ENCODE measurements around the gene ATP2B3. TPM values are rescaled to one million over a fixed set of nuclear protein-coding genes. Genes with fewer than 3 reads are reported as not detected.

The ATP2B3 gene
- total RNA-seq, 3 donors from 2014 or later (not counting 1 experiment from before 2014, with no cell fraction given): not detected

DNA sequence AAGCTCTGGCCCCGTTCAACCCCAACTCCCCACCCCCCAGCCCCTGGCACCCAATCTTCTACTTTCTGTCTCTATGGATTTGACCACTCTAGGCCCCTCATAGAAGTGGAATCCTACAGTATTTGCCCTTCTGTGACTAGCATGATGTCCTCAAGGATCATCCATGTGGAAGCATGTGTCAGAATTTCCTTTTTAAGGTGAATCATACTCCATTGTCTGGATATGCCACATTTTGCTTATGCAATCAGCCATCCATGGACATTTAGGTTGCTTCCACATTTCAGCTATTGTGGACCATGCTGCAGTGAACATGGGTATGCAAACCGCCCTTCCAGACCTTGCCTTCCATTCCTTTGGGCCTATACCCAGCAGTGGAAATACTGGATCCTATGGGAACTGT, 66.0 kb downstream of the ATP2B3 start:
- Histone ChIP-seq H3K27ac (ENCODE audit: low read length) (no peak overlapping the region), H3K4me3 (ENCODE audit: low read length) (no peak overlapping the region), H3K36me3 (ENCODE audit: control insufficient read depth, insufficient read depth, low read length) (peaks cover 15% of the 10 kb centered on the region), H3K4me1 (ENCODE audit: control insufficient read depth, insufficient read depth, low read length) (peaks cover 4% of the 10 kb centered on the region), H3K9me3 (ENCODE audit: control insufficient read depth, insufficient read depth, low read length) (no peaks in the 10 kb centered on the region), H3K27me3 (ENCODE audit: control insufficient read depth, insufficient read depth, low read length) (no peaks in the 10 kb centered on the region)
- H3K9me3 Mint-ChIP-seq: no peaks in the 10 kb centered on the region
- H3K27ac Mint-ChIP-seq: no peak overlapping the region
- peaks cover 5 to 14% of the 10 kb centered on the region in 2 donors for H3K4me1 Mint-ChIP-seq
- peaks cover 0 to 2% of the 10 kb centered on the region in 2 donors for H3K27me3 Mint-ChIP-seq (ENCODE audit: low read depth in 2 of 2)
- ATAC-seq (no peak), DNase-seq (no peak)
- H3K4me3 Mint-ChIP-seq: no peak overlapping the region
- H3K36me3 Mint-ChIP-seq: no peaks in the 10 kb centered on the region
- TF ChIP-seq, protein P1, sequence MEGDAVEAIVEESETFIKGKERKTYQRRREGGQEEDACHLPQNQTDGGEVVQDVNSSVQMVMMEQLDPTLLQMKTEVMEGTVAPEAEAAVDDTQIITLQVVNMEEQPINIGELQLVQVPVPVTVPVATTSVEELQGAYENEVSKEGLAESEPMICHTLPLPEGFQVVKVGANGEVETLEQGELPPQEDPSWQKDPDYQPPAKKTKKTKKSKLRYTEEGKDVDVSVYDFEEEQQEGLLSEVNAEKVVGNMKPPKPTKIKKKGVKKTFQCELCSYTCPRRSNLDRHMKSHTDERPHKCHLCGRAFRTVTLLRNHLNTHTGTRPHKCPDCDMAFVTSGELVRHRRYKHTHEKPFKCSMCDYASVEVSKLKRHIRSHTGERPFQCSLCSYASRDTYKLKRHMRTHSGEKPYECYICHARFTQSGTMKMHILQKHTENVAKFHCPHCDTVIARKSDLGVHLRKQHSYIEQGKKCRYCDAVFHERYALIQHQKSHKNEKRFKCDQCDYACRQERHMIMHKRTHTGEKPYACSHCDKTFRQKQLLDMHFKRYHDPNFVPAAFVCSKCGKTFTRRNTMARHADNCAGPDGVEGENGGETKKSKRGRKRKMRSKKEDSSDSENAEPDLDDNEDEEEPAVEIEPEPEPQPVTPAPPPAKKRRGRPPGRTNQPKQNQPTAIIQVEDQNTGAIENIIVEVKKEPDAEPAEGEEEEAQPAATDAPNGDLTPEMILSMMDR (IDR thresholded peaks at IDR 0.05): no peak
- intact Hi-C loops (cut with micrococcal nuclease): no loop called here
- WGBS (ENCODE audit: insufficient coverage): 42% methylated on average over 2 of the region's 2 CpGs

- H3K36me3 Mint-ChIP-seq: no peaks in the 10 kb centered on the region
- intact Hi-C loops (cut with micrococcal nuclease): no loop called here
- H3K27me3 Mint-ChIP-seq (ENCODE audit: low read depth in 2 of 2): no peaks in the 10 kb centered on the region
- no peak for DNase-seq
- H3K27ac ChIP-seq (ENCODE audit: low read length): no peak overlapping the region
- H3K9me3 ChIP-seq (ENCODE audit: control insufficient read depth, insufficient read depth, low read length): no peaks in the 10 kb centered on the region
- peaks cover 6% of the 10 kb centered on the region for H3K4me1 ChIP-seq (ENCODE audit: control insufficient read depth, insufficient read depth, low read length)
- 96% methylated on average over 4 of the region's 4 CpGs for WGBS (ENCODE audit: insufficient coverage)
- ATAC-seq: no peak
- H3K4me3 Mint-ChIP-seq: no peak overlapping the region
- TF ChIP-seq, protein P1 (IDR thresholded peaks at IDR 0.05): no peak
- H3K27ac Mint-ChIP-seq: no peak overlapping the region
- H3K9me3 Mint-ChIP-seq: no peaks in the 10 kb centered on the region
- H3K27me3 ChIP-seq (ENCODE audit: control insufficient read depth, insufficient read depth, low read length): no peaks in the 10 kb centered on the region
- H3K36me3 ChIP-seq (ENCODE audit: control insufficient read depth, insufficient read depth, low read length): peaks cover 20% of the 10 kb centered on the region
- no peak overlapping the region for H3K4me3 ChIP-seq (ENCODE audit: low read length)
- peaks cover 5 to 14% of the 10 kb centered on the region in 2 donors for H3K4me1 Mint-ChIP-seq
Observed at GRCh38 chrX:153585827-153586226, 68.4 kb downstream of the ATP2B3 start.

DNA sequence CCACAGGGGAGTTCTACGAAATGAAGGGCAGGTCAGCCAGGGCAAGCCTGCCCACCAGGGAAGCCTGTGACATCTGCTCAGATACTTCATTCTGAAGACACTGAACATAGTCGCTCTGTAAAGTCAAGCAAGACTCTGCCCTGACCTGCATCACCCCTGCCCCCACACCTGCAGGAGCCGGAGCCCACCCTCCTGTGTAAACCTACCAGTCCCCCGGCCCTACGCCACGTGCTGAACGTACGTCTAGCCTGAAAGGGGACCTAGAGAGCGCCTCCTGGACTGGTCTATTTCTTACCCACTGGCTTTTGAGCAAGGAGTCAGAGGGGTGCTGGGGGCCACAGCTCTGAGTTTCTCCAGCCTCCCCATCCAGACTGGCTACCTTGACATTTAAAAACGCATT, 69.9 kb downstream of the ATP2B3 start:
- Histone ChIP-seq H3K4me1 (ENCODE audit: control insufficient read depth, insufficient read depth, low read length) (peaks cover 9% of the 10 kb centered on the region), H3K9me3 (ENCODE audit: control insufficient read depth, insufficient read depth, low read length) (no peaks in the 10 kb centered on the region), H3K27me3 (ENCODE audit: control insufficient read depth, insufficient read depth, low read length) (no peaks in the 10 kb centered on the region), H3K27ac (ENCODE audit: low read length) (no peak overlapping the region), H3K4me3 (ENCODE audit: low read length) (no peak overlapping the region), H3K36me3 (ENCODE audit: control insufficient read depth, insufficient read depth, low read length) (peaks cover 30% of the 10 kb centered on the region)
- TF ChIP-seq, protein P1 (IDR thresholded peaks at IDR 0.05): no peak
- intact Hi-C loops (cut with micrococcal nuclease): no loop called here
- DNase-seq (no peak), ATAC-seq (no peak)
- H3K4me3 Mint-ChIP-seq: no peak overlapping the region
- 98% methylated on average over 10 of the region's 10 CpGs for WGBS (ENCODE audit: insufficient coverage)
- no peaks in the 10 kb centered on the region for H3K36me3 Mint-ChIP-seq
- peaks cover 5 to 14% of the 10 kb centered on the region in 2 donors for H3K4me1 Mint-ChIP-seq
- no peak overlapping the region for H3K27ac Mint-ChIP-seq
- no peaks in the 10 kb centered on the region for H3K9me3 Mint-ChIP-seq
- no peaks in the 10 kb centered on the region for H3K27me3 Mint-ChIP-seq (ENCODE audit: low read depth in 2 of 2)

GRCh38 chrX:153588021-153588781, 70.8 kb downstream of the ATP2B3 start:
- Histone ChIP-seq H3K36me3 (ENCODE audit: control insufficient read depth, insufficient read depth, low read length) (peaks cover 30% of the 10 kb centered on the region), H3K9me3 (ENCODE audit: control insufficient read depth, insufficient read depth, low read length) (no peaks in the 10 kb centered on the region), H3K27ac (ENCODE audit: low read length) (no peak overlapping the region), H3K4me1 (ENCODE audit: control insufficient read depth, insufficient read depth, low read length) (peaks cover 5% of the 10 kb centered on the region), H3K27me3 (ENCODE audit: control insufficient read depth, insufficient read depth, low read length) (no peaks in the 10 kb centered on the region), H3K4me3 (ENCODE audit: low read length) (no peak overlapping the region)
- intact Hi-C loops (cut with micrococcal nuclease): no loop called here
- no peaks in the 10 kb centered on the region for H3K9me3 Mint-ChIP-seq
- TF ChIP-seq, protein P1 (IDR thresholded peaks at IDR 0.05): no peak
- DNase-seq (no peak), ATAC-seq (no peak)
- H3K4me1 Mint-ChIP-seq: peaks cover 0 to 8% of the 10 kb centered on the region in 2 donors
- H3K4me3 Mint-ChIP-seq: no peak overlapping the region
- no peaks in the 10 kb centered on the region for H3K36me3 Mint-ChIP-seq
- no peaks in the 10 kb centered on the region for H3K27me3 Mint-ChIP-seq (ENCODE audit: low read depth in 2 of 2)
- WGBS (ENCODE audit: insufficient coverage): 97% methylated on average over 15 of the region's 18 CpGs
- no peak overlapping the region for H3K27ac Mint-ChIP-seq

Data from natural killer cell (primary cell).